Measurements from ENCODE around the gene S100Z.
A peak's percentile ranks its signal among the peaks of the same experiment; 100 is the strongest.

Gene S100Z

GRCh38 chr5:76863001-76863400, 13.2 kb downstream of the S100Z start:
- no peak for TF ChIP-seq CTCF (IDR thresholded peaks at IDR 0.05; ENCODE audit: low read depth, low read length)
- no peak for DNase-seq (ENCODE audit: extremely low read depth, low read depth)

DNA sequence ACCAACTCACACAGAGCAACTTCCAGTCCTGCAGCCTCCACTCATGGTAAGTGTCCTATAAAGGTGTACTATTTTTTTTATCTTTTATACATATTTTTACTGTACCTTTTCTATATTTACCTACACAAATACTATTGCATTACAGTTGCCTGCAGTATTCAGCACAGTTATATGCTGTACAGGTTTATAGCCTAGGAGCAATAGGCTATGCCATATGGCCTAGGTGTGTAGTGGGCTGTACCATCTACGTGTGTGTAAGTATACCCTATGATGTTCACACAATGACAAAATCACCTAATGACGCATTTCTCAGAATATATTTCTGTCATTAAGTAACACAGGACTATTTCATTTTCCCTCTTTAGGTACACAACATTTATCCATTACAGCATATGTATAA, 16.7 kb downstream of the S100Z start:
- TF ChIP-seq CTCF (IDR thresholded peaks at IDR 0.05; ENCODE audit: low read depth, low read length) = no peak
- no peak for DNase-seq (ENCODE audit: extremely low read depth, low read depth)

GRCh38 chr5:76867038-76867437, 17.2 kb downstream of the S100Z start:
- no peak for DNase-seq (ENCODE audit: extremely low read depth, low read depth)
- no peak for TF ChIP-seq CTCF (IDR thresholded peaks at IDR 0.05; ENCODE audit: low read depth, low read length)

DNA sequence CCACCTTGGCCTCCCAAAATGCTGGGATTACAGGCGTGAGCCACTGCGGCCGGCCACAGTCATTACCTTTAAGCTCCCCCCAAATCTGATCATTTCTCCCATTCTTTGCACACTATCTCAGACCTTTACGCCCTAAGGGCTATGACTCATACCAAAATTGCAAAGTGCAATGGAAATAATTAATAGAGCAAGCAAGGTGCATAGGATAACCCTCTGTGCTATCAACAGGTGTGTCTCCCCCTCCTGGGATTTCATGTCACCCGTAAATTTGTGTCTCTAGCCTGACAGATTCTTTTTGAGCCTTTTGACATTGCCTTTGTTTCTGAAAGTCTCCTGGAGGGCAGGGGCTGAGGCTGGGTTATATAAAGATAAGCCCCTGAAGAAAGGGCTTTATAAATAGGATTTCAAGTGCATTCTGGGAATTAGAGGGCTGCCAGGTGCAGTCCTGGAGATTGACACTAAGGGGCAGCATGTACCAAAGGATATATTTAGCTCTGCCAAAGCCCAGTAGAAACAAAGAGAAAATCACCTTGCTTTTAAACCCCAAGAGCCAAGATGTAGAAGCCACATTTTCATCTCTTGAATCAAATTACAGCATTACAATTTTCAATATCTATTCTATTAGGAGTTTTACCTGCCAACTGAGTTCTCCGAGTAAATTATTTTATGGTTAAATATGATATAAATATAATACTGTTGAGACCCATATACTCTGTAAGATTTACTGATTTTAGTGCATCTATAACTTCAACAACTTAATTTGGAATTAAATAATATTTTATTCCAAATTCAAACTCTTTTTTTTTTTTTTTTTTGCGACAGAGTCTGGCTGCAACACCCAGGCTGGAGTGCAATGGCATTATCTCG, 18.2 kb downstream of the S100Z start:
- DNase-seq (ENCODE audit: extremely low read depth, low read depth) = peak; percentile 25
- TF ChIP-seq CTCF (IDR thresholded peaks at IDR 0.05; ENCODE audit: low read depth, low read length) = peak; percentile 78

GRCh38 chr5:76870046-76870445, 20.2 kb downstream of the S100Z start:
- no peak for TF ChIP-seq CTCF (IDR thresholded peaks at IDR 0.05; ENCODE audit: low read depth, low read length)
- no peak for DNase-seq (ENCODE audit: extremely low read depth, low read depth)

- no peak for TF ChIP-seq CTCF (IDR thresholded peaks at IDR 0.05; ENCODE audit: low read depth, low read length)
Observed at GRCh38 chr5:76874088-76874581, 24.3 kb downstream of the S100Z start.

DNA sequence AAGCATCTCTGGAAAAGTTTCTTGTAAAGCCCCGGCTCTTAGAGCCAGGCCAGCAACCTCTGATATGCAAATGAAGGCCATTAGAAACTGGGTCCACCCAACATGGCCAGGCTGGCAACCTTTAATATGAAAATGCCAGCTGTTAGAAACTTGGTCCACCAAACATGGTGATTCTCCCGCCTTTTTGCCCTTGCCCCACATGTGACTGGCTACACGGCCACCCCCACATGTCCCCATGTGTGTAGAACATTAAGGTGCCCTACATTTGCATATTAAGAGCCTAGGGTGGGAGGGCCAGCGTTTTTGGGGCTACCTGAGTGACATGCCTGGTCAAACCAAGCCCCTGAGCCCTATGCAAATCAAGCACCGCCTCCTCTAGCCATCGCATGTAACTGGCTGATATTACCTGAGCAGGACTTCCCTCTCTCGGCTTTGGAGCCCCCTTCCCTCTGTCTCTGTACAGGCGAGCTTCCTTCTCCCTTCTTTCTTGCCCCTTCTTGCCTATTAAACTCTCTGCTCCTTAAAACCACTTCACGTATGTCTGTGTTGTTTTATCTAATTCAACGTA, 39.0 kb downstream of the S100Z start:
- no peak for DNase-seq (ENCODE audit: extremely low read depth, low read depth)
- no peak for TF ChIP-seq CTCF (IDR thresholded peaks at IDR 0.05; ENCODE audit: low read depth, low read length)

More at GRCh38 chr5:76874088-76874581, 24.3 kb downstream of the S100Z start:
- no peak for DNase-seq (ENCODE audit: extremely low read depth, low read depth)

Measured in AG09319 (cell line).